GM21619 (cell line): ENCODE results near the gene LGI2.

Source experiments
- ATAC-seq: cut with Tn5 transposase; IDR thresholded peaks from one replicate; pipeline ENCODE4 v1.9.1; 2021; ENCODE audit not compliant: unreplicated experiment

LGI2 gene

GRCh38 chr4:24968278-24968677 is 62.5 kb downstream of the LGI2 start:
- no peak for ATAC-seq

DNA sequence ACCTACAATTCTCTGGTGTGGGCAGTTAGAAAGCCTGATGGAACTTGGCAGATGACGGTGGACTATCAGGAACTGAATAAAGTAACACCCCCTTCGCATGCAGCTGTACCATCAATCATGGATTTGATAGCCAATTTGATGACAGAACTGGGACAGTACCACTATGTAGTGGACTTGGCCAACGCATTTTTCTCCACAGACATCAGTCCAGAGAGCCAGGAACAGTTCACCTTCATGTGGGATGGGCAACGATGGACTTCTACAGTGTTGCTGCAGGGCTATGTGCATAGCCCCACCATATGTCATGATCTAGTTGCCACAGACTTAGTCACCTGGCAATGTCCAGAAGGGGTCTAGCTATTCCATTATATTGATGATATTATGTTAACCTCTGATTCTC is 63.4 kb downstream of the LGI2 start:
- ATAC-seq: no peak

DNA sequence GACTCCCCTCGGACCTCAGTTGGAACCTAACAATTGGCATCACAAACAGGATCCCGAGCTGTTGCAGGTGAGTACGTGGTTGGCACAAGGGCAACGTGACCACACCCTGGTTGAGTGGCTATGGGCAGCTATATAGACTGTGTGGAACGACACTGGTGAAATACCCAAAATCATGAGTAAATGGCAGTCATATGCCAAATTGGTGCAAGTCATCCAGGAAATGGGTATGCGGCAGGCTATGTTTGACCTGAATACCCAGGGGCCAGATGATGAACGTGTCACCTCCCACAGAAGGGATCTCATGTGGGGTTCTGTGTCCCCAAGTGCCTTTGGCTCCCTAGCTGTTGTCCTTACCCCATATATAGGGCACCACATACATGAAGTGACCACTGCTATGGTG is 64.7 kb downstream of the LGI2 start:
- ATAC-seq: no peak

GRCh38 chr4:24965627-24966026 is 65.1 kb downstream of the LGI2 start:
- no peak for ATAC-seq

- ATAC-seq: no peak
These were observed 67.5 kb downstream of the LGI2 start for GRCh38 chr4:24963277-24963676.

GRCh38 chr4:24957886-24958285 is 72.9 kb downstream of the LGI2 start:
- no peak for ATAC-seq

GRCh38 chr4:24956763-24957162 is 74.0 kb downstream of the LGI2 start:
- ATAC-seq: no peak

DNA sequence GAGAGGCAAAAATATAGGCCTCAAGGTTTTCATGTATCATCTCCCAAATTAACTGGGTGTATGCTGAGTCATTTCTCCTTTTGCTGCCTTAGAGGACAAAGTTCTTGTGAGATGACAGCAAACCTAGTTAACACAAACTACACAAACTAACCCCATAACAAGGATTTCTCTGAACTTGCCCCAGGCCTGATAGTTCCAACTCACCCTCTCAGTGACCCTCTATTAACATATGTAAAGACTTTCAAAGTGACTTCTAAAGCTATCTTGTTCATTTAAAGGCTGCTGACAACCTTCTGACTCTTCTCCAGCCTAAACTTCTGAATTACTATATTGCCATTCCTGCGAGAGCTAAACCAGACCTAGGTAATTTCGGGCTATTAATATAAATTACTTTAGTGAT is 74.7 kb downstream of the LGI2 start:
- no peak for ATAC-seq

GRCh38 chr4:24952667-24953066 is 78.1 kb downstream of the LGI2 start:
- no peak for ATAC-seq

DNA sequence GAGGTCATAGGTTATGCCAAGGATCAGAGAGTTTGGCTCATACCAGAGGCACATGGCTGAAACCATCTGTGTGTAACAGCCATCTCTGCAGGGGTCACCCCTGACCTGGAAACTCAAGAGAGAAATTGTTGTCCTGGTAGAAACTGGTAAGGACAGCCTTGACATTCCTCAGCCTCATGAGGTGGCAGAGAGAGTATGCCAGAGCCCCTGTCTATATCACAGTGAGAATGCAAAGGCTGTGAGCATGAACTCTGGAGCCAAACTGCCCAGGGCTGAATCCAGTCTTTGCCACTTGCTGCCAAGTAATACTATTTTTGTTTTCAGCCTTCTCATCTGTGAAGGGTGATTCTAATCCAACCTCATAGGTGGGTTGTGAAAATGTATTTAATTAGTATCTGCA is 80.8 kb downstream of the LGI2 start:
- no peak for ATAC-seq
